GM18526 (cell line): ENCODE measurements around the gene EVC2.

Experiments used
- POLR2A ChIP-seq: IDR thresholded peaks from 3 replicates; pipeline ENCODE4 v1.6.1; 2011; ENCODE audit not compliant: insufficient read length; ENCODE audit errors: extremely low read depth

Gene EVC2

GRCh38 chr4:5722328-5722727 lies 14.0 kb upstream of the EVC2 start:
- TF ChIP-seq POLR2A: no peak

GRCh38 chr4:5721923-5722322 lies 13.6 kb upstream of the EVC2 start:
- TF ChIP-seq POLR2A: no peak

GRCh38 chr4:5720980-5721379 lies 12.6 kb upstream of the EVC2 start:
- no peak for TF ChIP-seq POLR2A

GRCh38 chr4:5720157-5720850 lies 11.9 kb upstream of the EVC2 start:
- TF ChIP-seq POLR2A: no peak

- TF ChIP-seq POLR2A: no peak
Measured at GRCh38 chr4:5719350-5720055, 11.1 kb upstream of the EVC2 start.

GRCh38 chr4:5718411-5718810 lies 10.1 kb upstream of the EVC2 start:
- no peak for TF ChIP-seq POLR2A

- TF ChIP-seq POLR2A: no peak
Measured at GRCh38 chr4:5717449-5718158, 9.2 kb upstream of the EVC2 start.

GRCh38 chr4:5716391-5716790 lies 8.0 kb upstream of the EVC2 start:
- TF ChIP-seq POLR2A: no peak

- TF ChIP-seq POLR2A: no peak
Measured at GRCh38 chr4:5715357-5715756, 7.0 kb upstream of the EVC2 start.

GRCh38 chr4:5713861-5714260 lies 5.5 kb upstream of the EVC2 start:
- TF ChIP-seq POLR2A: no peak

- no peak for TF ChIP-seq POLR2A
Measured at GRCh38 chr4:5712931-5713330, 4.6 kb upstream of the EVC2 start.

- no peak for TF ChIP-seq POLR2A
Measured at GRCh38 chr4:5712517-5712916, 4.2 kb upstream of the EVC2 start.

- no peak for TF ChIP-seq POLR2A
Measured at GRCh38 chr4:5711479-5712184, 3.3 kb upstream of the EVC2 start.

GRCh38 chr4:5710961-5711478 lies 2.7 kb upstream of the EVC2 start, which contains the start of gene EVC:
TSS of gene EVC (plus strand) at chr4:5711201. CDS start at chr4:5711381, 180 bp downstream.
- no peak for TF ChIP-seq POLR2A
